K562 treated with DMSO at 1 percent for 24 hours (cell line): ENCODE results near the gene STK33. TPM values are rescaled to one million over a fixed set of nuclear protein-coding genes. Genes with fewer than 3 reads are reported as not detected.

Experiments
- total RNA-seq: library from RNA; unstranded; fragments of 300-600 nt; gene quantifications from 2 replicates; pipeline ENCODE4 v1.2.3, GENCODE V29; 2022; ENCODE audit warnings: low read depth; ENCODE audit not compliant: insufficient read depth

Gene STK33
- not detected in 2 replicates for total RNA-seq

DNA sequence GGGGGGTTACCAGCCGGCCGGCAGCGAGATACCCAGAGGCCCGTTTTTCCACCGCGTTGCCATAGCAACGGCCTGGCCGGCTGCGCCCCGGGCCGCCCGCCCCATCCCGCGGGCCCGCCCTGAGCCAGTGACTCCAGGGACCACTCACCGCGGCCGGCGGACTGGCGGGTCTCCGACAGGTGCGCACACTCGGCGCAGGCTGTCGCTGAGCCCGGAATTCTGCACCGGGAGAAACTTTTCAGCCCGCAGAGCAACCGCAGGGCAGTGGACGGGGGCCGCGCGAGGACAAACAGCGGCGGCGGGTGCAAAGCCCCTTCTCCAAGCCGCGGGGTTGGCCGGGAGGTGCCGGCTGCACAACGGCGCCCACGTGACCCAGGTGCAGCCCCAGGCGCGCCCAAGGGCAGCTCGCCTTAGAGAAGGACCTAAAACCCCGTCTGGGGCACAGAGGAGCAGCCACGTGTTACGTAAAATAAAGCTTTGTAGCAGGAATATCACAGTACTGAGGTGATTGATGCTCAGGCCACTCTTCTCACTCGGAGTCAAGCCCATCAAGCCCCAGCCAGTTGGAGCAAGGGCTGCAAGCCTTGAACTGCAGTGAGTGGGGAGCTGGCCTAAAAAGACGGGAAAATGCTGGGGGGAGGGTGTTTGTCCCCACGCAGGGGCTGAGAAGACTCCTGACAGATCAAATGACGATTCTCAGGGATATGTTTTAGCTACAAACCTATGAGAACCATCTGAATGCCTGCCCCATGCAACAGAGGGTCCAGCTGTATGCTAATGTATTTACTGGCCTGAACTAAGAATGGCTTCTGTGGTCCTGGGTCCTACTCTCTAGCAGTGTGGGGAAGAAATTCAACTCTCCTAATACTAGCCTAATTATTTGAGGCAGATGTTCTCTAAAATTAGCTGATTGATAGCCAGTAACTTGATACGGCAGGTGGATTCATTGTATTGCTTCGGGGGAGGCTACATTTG lies at the start of gene STK33:
Gene STK33, minus strand, starts transcription at position 294 of the 975 bp plus-strand sequence. CDS start 119,323 bp downstream, outside the sequence.

Other genes with a start within 250 kb of the STK33 start
- gene TRIM66, start 88.4 kb upstream of the STK33 start, total RNA-seq: 2.4 and 2.9 TPM in 2 replicates
- gene RPL27A, start 88.6 kb upstream of the STK33 start, total RNA-seq: 1,918 and 1,937 TPM in 2 replicates